Tibial nerve (tissue), 4 donors: ENCODE data around the gene TENM3.

Experiments
- EP300 ChIP-seq, 2 donors: sonication (generic); formaldehyde crosslinking; IDR thresholded peaks; one replicate each; pipeline ENCODE4 v1.6.1; 2017; ENCODE audit warnings: antibody characterized with exemption in 2 of 2, mild to moderate bottlenecking in 1 of 2
- POLR2A ChIP-seq, 2 donors: fragments of 450-650 bp; IDR thresholded peaks; one replicate each; pipeline ENCODE4 v1.6.1; 2017; ENCODE audit warnings: antibody characterized with exemption in 2 of 2, mild to moderate bottlenecking in 2 of 2, moderate library complexity in 2 of 2
- TF ChIP-seq, protein P1 (sequence below), 5 experiments: fragments of 200-600 bp in 3 of 5; fragments of 450-650 bp in 2 of 5; sonication (generic) in 3 of 5; IDR thresholded peaks; one replicate each; pipeline ENCODE4 v1.5.1; 2016 to 2019; ENCODE audit warnings: antibody characterized with exemption in 5 of 5, mild to moderate bottlenecking in 3 of 5, moderate library complexity in 2 of 5

DNA sequence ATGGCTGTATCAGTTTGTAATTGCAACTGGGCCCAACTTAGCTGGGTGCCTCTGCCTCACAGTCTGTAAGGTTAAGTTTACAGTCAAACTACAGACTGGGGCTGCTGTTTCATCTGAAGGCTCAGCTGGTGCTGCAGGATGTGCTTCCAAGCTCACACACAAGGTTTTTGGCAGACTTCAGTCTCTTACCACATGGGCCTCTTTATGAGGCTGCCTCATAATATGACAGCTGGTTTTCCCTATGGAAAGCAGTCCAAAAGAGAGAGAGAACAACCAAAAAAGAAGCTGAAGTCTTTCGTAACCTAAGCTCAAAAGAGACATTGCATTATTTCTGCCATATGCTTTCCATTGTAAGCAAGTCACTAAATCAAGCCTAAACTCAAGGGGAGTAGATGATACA is 402.3 kb downstream of the TENM3 start:
- TF ChIP-seq, protein P1, sequence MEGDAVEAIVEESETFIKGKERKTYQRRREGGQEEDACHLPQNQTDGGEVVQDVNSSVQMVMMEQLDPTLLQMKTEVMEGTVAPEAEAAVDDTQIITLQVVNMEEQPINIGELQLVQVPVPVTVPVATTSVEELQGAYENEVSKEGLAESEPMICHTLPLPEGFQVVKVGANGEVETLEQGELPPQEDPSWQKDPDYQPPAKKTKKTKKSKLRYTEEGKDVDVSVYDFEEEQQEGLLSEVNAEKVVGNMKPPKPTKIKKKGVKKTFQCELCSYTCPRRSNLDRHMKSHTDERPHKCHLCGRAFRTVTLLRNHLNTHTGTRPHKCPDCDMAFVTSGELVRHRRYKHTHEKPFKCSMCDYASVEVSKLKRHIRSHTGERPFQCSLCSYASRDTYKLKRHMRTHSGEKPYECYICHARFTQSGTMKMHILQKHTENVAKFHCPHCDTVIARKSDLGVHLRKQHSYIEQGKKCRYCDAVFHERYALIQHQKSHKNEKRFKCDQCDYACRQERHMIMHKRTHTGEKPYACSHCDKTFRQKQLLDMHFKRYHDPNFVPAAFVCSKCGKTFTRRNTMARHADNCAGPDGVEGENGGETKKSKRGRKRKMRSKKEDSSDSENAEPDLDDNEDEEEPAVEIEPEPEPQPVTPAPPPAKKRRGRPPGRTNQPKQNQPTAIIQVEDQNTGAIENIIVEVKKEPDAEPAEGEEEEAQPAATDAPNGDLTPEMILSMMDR (IDR thresholded peaks at IDR 0.05): no peak
- TF ChIP-seq POLR2A (IDR thresholded peaks at IDR 0.05) (no peak), EP300 (IDR thresholded peaks at IDR 0.05) (no peak)
